Sigmoid colon (tissue), 7 donors: ENCODE results near the gene TCF7L2. TPM values are rescaled to one million over a fixed set of nuclear protein-coding genes. Genes with fewer than 3 reads are reported as not detected.

ENCODE experiments used
- DNase-seq: peaks from one replicate; pipeline ENCODE4 v3.0.0-alpha.2; 2019
- H3K27ac ChIP-seq, 4 donors: fragments of 200-600 bp; sonication (generic); one replicate each; pipeline ENCODE4 v1.5.1; 2016 to 2019; ENCODE audit warnings: mild to moderate bottlenecking in 1 of 4
- H3K27me3 ChIP-seq, 3 donors: fragments of 200-600 bp; sonication (generic); one replicate each; pipeline ENCODE4 v1.5.1; 2019; ENCODE audit warnings: mild to moderate bottlenecking in 1 of 3
- H3K36me3 ChIP-seq, 4 donors: fragments of 200-600 bp; sonication (generic); one replicate each; pipeline ENCODE4 v1.5.1; 2016 to 2019
- H3K4me1 ChIP-seq, 4 donors: fragments of 200-600 bp; sonication (generic); one replicate each; pipeline ENCODE4 v1.5.1; 2017 to 2019
- H3K4me3 ChIP-seq, 4 donors: fragments of 200-600 bp; sonication (generic); one replicate each; pipeline ENCODE4 v1.5.1; 2017 to 2019; ENCODE audit warnings: mild to moderate bottlenecking in 2 of 4, moderate library complexity in 1 of 4
- H3K9me3 ChIP-seq, 4 donors: fragments of 200-600 bp in 3 of 4; sonication (generic) in 3 of 4; one replicate each; pipeline versions ENCODE4 v1.5.1 to v1.6.1; 2013 to 2019
- CTCF ChIP-seq, 4 experiments: fragments of 450-650 bp in 3 of 4; fragments of 200-600 bp in 1 of 4; IDR thresholded peaks; one replicate each; pipeline ENCODE4 v1.5.1; 2016 to 2019; ENCODE audit warnings: antibody characterized with exemption in 4 of 4, mild to moderate bottlenecking in 3 of 4, moderate library complexity in 2 of 4
- EP300 ChIP-seq, 4 donors: sonication (generic); formaldehyde crosslinking; IDR thresholded peaks; one replicate each; pipeline ENCODE4 v1.6.1; 2017; ENCODE audit warnings: antibody characterized with exemption in 4 of 4
- POLR2A ChIP-seq, 2 donors: fragments of 450-650 bp; IDR thresholded peaks; one replicate each; pipeline ENCODE4 v1.6.1; 2016; ENCODE audit warnings: antibody characterized with exemption in 2 of 2, mild to moderate bottlenecking in 2 of 2, moderate library complexity in 2 of 2
- POLR2AphosphoS5 ChIP-seq, 4 donors: sonication (generic); formaldehyde crosslinking; IDR thresholded peaks; one replicate each; pipeline ENCODE4 v1.6.1; 2017; ENCODE audit warnings: antibody characterized with exemption in 4 of 4
- WGBS, 2 donors: extraction: QIAGEN DNeasy Blood & Tissue Kit; methylation state at CpG; one replicate each; pipeline ENCODE4 v1.1.7; 2013; 5-methylcytosine and 5-hydroxymethylcytosine counted together
- intact Hi-C: fragments of 100-400 bp; cut with DNase I; formaldehyde crosslinking; loops from one replicate; pipeline ENCODE4 v1.15.1; 2023
- polyA plus RNA-seq, 3 donors: library from polyadenylated mRNA; stranded (reverse); fragments of 200-250 nt; gene quantifications; one replicate each; pipeline ENCODE4 v1.2.3, GENCODE V29; 2013
- total RNA-seq, 4 donors: library from RNA; depleted of rRNA; stranded (reverse); fragments of >200 nt; gene quantifications; one replicate each; pipeline ENCODE4 v1.1.0, GENCODE V29; 2016
- donor health status: healthy with polysubstance abuse.
- donor health status: Bipolar disorder and iron deficiency.
- donor health status: healthy.

TCF7L2 gene
- total and polyA plus RNA-seq, 7 donors, result 15.3 to 40.4 (median 30.0) TPM

DNA sequence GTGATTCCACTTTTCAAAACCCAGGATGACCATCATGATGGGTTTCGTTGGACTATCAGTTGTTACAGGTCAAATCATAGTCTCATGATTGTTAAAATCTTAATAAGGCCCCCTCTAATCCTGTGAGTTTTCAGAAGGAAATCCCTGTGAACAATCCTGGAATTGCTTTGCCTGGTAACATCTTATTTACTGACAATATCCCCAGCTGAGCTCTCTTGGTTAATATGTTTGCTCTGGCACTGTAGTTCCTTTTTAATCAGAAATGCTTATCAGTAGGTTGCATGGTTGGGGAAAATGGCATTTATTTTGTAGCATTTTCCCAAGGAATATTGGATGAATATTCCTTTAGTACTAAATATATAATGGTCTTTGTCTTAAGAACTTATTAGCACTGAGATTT, 163.9 kb downstream of the TCF7L2 start:
- Histone ChIP-seq H3K27ac (no peak overlapping the region), H3K4me1 (peaks cover 0 to 15% (median 12%) of the 10 kb centered on the region in 4 donors), H3K4me3 (no peak overlapping the region), H3K27me3 (no peaks in the 10 kb centered on the region), H3K36me3 (no peaks in the 10 kb centered on the region), H3K9me3 (no peaks in the 10 kb centered on the region)
- TF ChIP-seq POLR2AphosphoS5 (IDR thresholded peaks at IDR 0.05), result no peak
- TF ChIP-seq CTCF (IDR thresholded peaks at IDR 0.05), result no peak
- TF ChIP-seq EP300 (IDR thresholded peaks at IDR 0.05), result no peak
- TF ChIP-seq POLR2A (IDR thresholded peaks at IDR 0.05), result no peak
- no peak for DNase-seq
- WGBS, 2 donors, result 42 to 75% methylated on average over 1 of the region's 1 CpG
- intact Hi-C loops, result no loop called here

DNA sequence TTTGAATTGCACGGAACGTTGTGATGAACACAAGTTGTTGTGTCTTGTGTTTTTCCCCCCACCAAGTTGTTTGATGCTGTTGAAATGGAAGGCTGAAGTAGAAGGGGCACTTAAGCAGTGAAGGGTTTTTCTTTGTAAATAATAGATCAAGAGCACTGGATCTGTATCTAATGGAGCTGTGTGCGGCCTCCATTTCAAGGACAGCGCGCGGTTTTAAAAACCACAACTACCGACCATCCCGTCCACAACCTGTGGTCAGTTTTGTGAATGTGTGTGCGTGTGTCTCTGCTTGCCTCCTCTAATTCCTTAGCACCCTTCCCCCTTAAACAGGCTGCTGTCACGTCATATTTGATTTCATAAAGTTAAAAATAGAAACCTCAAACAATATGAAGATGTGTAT, 165.5 kb downstream of the TCF7L2 start:
- H3K4me3 ChIP-seq, result no peak overlapping the region
- no peak for DNase-seq
- 93% methylated on average over 10 of the region's 10 CpGs for WGBS, 2 donors
- TF ChIP-seq EP300 (IDR thresholded peaks at IDR 0.05) (no peak), POLR2AphosphoS5 (IDR thresholded peaks at IDR 0.05) (no peak), CTCF (IDR thresholded peaks at IDR 0.05) (no peak), POLR2A (IDR thresholded peaks at IDR 0.05) (no peak)
- no peaks in the 10 kb centered on the region for H3K9me3 ChIP-seq
- H3K27ac ChIP-seq, result no peak overlapping the region
- intact Hi-C loops, result no loop called here
- H3K36me3 ChIP-seq, result no peaks in the 10 kb centered on the region
- H3K4me1 ChIP-seq, result peaks cover 0 to 15% (median 12%) of the 10 kb centered on the region in 4 donors
- H3K27me3 ChIP-seq, result no peaks in the 10 kb centered on the region

- H3K4me1 ChIP-seq, result no peaks in the 10 kb centered on the region
- no peak for DNase-seq
- TF ChIP-seq POLR2AphosphoS5 (IDR thresholded peaks at IDR 0.05) (no peak), EP300 (IDR thresholded peaks at IDR 0.05) (no peak), CTCF (IDR thresholded peaks at IDR 0.05) (no peak), POLR2A (IDR thresholded peaks at IDR 0.05) (no peak)
- no peaks in the 10 kb centered on the region for H3K9me3 ChIP-seq
- no peak overlapping the region for H3K4me3 ChIP-seq
- H3K27me3 ChIP-seq, result no peaks in the 10 kb centered on the region
- no peak overlapping the region for H3K27ac ChIP-seq
- no peaks in the 10 kb centered on the region for H3K36me3 ChIP-seq
- 97 to 98% methylated on average over 15 of the region's 15 CpGs for WGBS, 2 donors
- intact Hi-C loops, result no loop called here
Observed at GRCh38 chr10:113118882-113119281, 168.8 kb downstream of the TCF7L2 start.

- no peak for TF ChIP-seq POLR2A (IDR thresholded peaks at IDR 0.05)
- no peak for TF ChIP-seq CTCF (IDR thresholded peaks at IDR 0.05)
- TF ChIP-seq POLR2AphosphoS5 (IDR thresholded peaks at IDR 0.05), result no peak
- no peak for TF ChIP-seq EP300 (IDR thresholded peaks at IDR 0.05)
- WGBS, 2 donors, result 97% methylated on average over 14 of the region's 14 CpGs
- no peaks in the 10 kb centered on the region for H3K9me3 ChIP-seq
- no peak overlapping the region for H3K27ac ChIP-seq
- no peak for DNase-seq
- intact Hi-C loops, result loop anchor here (10.0 kb wide), 1 partner anchor 405 kb away; no protein-coding TSS in a partner anchor
- H3K27me3 ChIP-seq, result no peaks in the 10 kb centered on the region
- H3K36me3 ChIP-seq, result no peaks in the 10 kb centered on the region
- H3K4me1 ChIP-seq, result no peaks in the 10 kb centered on the region
- no peak overlapping the region for H3K4me3 ChIP-seq
Observed at GRCh38 chr10:113119801-113120200, 169.8 kb downstream of the TCF7L2 start.

DNA sequence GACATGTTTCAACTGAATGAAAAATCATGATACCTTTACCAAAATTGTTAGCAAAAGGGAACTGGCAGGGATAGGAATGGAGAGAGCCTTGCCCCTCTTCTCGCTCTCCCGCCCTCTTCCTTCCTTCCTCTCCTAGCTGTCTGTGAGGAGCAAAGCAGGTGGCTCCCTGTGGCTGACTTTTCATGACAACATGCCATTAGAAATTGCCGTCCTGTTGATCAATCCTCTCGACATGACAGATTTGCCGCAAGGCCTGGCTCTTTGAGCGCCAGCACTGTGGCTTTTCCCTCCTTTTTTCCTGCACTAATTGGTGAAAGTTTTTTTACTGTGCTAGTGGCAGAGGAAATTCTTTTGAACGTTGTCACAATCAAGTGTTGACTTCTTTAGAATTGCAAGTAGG, 171.1 kb downstream of the TCF7L2 start:
- Histone ChIP-seq H3K27me3 (no peaks in the 10 kb centered on the region), H3K27ac (no peak overlapping the region), H3K9me3 (no peaks in the 10 kb centered on the region), H3K36me3 (no peaks in the 10 kb centered on the region), H3K4me3 (no peak overlapping the region), H3K4me1 (peaks cover 0 to 6% (median 3%) of the 10 kb centered on the region in 4 donors)
- DNase-seq, result no peak
- TF ChIP-seq EP300 (IDR thresholded peaks at IDR 0.05), result no peak
- no peak for TF ChIP-seq POLR2AphosphoS5 (IDR thresholded peaks at IDR 0.05)
- TF ChIP-seq POLR2A (IDR thresholded peaks at IDR 0.05), result no peak
- no peak for TF ChIP-seq CTCF (IDR thresholded peaks at IDR 0.05)
- intact Hi-C loops, result loop anchor here (10.0 kb wide), 1 partner anchor 404 kb away; no protein-coding TSS in a partner anchor
- WGBS, 2 donors, result 76 to 82% methylated on average over 7 of the region's 7 CpGs
